ENCODE results near the gene THPO. TPM values are rescaled to one million over a fixed set of nuclear protein-coding genes. Genes with fewer than 3 reads are reported as not detected.
A peak's percentile ranks its signal among the peaks of the same experiment; 100 is the strongest.

The THPO gene
- total and polyA plus RNA-seq, 9 of the 15 experiments (the other 6 are each of a cell fraction or from before 2014, with no cell fraction given) = 0.11 to 1.1 (median 0.35) TPM; not detected in 1

DNA sequence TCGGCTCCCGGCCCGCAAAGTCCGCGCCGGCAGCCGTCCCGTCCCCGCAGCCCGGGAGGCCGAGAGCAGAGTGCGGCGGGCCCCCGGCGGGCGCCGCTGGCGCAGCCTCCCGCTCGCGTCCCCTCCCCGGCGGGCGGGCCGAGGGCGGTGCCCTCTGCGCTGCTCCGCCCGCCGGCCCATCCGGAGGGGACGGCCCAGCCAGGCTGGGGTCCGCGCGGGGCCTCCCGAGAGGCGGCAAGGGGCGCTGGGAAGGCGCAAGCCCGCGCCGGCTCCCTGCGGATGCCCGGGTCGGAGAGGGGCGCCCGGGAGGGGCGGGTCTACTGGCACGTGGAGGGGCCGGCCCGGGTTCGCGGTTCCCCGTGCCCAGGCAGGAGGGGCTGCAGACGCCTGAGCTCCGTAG is 16.5 kb downstream of the THPO start, which contains the start of the genes CLCN2 and POLR2H (continued):
- TF ChIP-seq RB1 (IDR thresholded peaks at IDR 0.05; ENCODE audit: low read depth) (peak; percentile 67; the same call in 1 of the 2 replicates), HDAC6 (IDR thresholded peaks at IDR 0.05; ENCODE audit: low read depth, low read length) (no peak), FOXP1 (CRISPR knock-in tag; IDR thresholded peaks at IDR 0.05) (no peak), POLR2G (IDR thresholded peaks at IDR 0.05; ENCODE audit: low read depth, low read length) (peak; percentile 79), HCFC1 (IDR thresholded peaks at IDR 0.05; ENCODE audit: low read depth, low read length) (no peak), DIDO1 (tag; IDR thresholded peaks at IDR 0.05; ENCODE audit: low read depth) (no peak), JUND (IDR thresholded peaks at IDR 0.05; ENCODE audit: borderline replicate concordance, low read depth, low read length) (no peak), JUND (tag; IDR thresholded peaks at IDR 0.05; ENCODE audit: borderline replicate concordance, low read depth, low read length) (no peak), HDAC1 (IDR thresholded peaks at IDR 0.05) (no peak), ZNF764 (CRISPR knock-in tag; IDR thresholded peaks at IDR 0.05; ENCODE audit: low read depth) (0 out of 2 replicates have a peak, but pooled peaks have one; percentile 23), KLF1 (tag; IDR thresholded peaks at IDR 0.05) (no peak), MEF2D (tag; conservative IDR thresholded peaks at IDR 0.05; ENCODE audit: low read depth) (no peak), KAT7 (CRISPR knock-in tag; IDR thresholded peaks at IDR 0.05; ENCODE audit: borderline replicate concordance) (no peak), TCF7L2 (IDR thresholded peaks at IDR 0.05; ENCODE audit: low read depth, low read length) (no peak), DNMT1 (IDR thresholded peaks at IDR 0.05) (no peak), SIN3A (IDR thresholded peaks at IDR 0.05; ENCODE audit: borderline replicate concordance in 2 of 2, control insufficient read depth in 1 of 2, low read depth in 2 of 2, low read length in 2 of 2) (peak in 1 of 2 experiments; percentile 51; a peak in 2 of 4 replicates), MAZ (CRISPR knock-in tag; conservative IDR thresholded peaks at IDR 0.05 in 1 of 2, IDR thresholded peaks at IDR 0.05 in 1 of 2) (peak in 1 of 2 experiments; percentile 64; a peak in 2 of 4 replicates), NCOA6 (IDR thresholded peaks at IDR 0.05) (no peak), SMARCA4 (IDR thresholded peaks at IDR 0.05) (no peak), FOXJ3 (CRISPR knock-in tag; IDR thresholded peaks at IDR 0.05) (no peak)
- TF ChIP-seq, protein P1, sequence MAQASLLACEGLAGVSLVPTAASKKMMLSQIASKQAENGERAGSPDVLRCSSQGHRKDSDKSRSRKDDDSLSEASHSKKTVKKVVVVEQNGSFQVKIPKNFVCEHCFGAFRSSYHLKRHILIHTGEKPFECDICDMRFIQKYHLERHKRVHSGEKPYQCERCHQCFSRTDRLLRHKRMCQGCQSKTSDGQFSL (CRISPR knock-in tag; IDR thresholded peaks at IDR 0.05) = no peak
- TF ChIP-seq, protein P1 (tag; IDR thresholded peaks at IDR 0.05) = no peak
- TF ChIP-seq, protein P2, sequence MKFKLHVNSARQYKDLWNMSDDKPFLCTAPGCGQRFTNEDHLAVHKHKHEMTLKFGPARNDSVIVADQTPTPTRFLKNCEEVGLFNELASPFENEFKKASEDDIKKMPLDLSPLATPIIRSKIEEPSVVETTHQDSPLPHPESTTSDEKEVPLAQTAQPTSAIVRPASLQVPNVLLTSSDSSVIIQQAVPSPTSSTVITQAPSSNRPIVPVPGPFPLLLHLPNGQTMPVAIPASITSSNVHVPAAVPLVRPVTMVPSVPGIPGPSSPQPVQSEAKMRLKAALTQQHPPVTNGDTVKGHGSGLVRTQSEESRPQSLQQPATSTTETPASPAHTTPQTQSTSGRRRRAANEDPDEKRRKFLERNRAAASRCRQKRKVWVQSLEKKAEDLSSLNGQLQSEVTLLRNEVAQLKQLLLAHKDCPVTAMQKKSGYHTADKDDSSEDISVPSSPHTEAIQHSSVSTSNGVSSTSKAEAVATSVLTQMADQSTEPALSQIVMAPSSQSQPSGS (CRISPR knock-in tag; IDR thresholded peaks at IDR 0.05) = no peak

Data from K562 (cell line).